ENCODE data around the gene FUOM.

DNA sequence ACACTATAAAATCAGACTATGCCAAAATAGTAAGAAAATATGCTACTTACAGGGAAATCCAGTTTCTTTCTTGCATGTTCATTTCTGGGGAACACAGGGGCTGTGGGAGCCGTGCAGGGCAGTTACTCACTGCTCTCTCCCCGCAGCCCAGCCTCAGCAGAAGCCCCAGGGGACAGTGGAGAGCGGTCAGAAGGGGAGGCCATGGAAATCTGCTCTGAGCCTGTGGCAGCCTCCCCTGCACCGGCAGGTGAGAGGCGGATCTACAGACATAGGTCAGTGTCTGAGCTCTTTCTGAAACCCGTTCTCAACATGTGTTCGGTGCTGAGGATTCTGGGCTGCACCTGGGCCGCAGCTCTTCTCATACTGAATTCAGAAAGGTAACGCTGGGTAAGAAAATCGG is 46.2 kb downstream of the FUOM start:
- TF ChIP-seq POLR2A (IDR thresholded peaks at IDR 0.05), result no peak
- no peak for TF ChIP-seq POLR2AphosphoS5 (IDR thresholded peaks at IDR 0.05)
- TF ChIP-seq, protein P1, sequence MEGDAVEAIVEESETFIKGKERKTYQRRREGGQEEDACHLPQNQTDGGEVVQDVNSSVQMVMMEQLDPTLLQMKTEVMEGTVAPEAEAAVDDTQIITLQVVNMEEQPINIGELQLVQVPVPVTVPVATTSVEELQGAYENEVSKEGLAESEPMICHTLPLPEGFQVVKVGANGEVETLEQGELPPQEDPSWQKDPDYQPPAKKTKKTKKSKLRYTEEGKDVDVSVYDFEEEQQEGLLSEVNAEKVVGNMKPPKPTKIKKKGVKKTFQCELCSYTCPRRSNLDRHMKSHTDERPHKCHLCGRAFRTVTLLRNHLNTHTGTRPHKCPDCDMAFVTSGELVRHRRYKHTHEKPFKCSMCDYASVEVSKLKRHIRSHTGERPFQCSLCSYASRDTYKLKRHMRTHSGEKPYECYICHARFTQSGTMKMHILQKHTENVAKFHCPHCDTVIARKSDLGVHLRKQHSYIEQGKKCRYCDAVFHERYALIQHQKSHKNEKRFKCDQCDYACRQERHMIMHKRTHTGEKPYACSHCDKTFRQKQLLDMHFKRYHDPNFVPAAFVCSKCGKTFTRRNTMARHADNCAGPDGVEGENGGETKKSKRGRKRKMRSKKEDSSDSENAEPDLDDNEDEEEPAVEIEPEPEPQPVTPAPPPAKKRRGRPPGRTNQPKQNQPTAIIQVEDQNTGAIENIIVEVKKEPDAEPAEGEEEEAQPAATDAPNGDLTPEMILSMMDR (IDR thresholded peaks at IDR 0.05), result no peak
